Superior temporal gyrus (tissue), 1 donor: ENCODE data around the gene TTC33.
"Not testable (repeated sequence)": the region's sequence is repeated elsewhere in the genome, so short reads cannot be mapped to it uniquely, and the experiment has no call there.

Source experiments
- DNase-seq: peaks from one replicate; pipeline ENCODE4 v3.0.0-alpha.2; 2016; ENCODE audit errors: extremely low spot score

The TTC33 gene

DNA sequence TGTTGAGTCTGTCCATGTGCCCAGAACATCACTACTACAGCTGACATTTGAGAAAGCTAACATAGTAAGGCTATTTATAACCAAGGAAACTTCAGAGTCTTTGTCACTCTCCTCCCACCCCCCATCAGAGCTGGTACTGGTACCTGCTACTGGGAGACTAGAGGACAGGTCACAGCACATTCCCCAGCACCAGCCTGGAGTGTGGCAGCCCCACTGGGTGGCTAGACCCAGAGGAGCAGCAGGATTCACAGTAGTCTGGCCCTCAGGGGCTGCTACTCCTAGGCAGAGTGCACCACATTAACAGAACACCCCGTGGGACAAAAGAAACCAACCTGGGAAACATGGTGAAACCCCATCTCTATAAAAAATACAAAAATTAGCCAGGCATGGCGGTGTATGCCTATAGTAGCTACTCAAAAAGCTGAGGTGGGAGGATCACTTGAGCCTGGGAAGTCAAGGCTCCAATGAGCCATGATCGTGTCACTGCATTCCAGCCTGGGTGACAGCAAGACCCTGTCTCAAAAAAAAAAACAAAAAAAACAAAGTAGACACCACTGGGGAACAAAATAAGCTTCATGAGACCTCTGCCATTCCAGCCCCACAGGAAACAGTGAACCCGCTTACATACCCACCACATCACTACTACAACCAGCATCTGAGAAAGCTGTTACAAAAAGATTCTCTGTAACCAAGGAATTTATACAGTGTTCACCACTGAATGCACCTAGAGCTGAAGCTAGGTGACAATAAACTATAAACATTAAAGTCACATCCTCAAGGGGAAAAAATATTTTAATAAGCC is 102.3 kb downstream of the TTC33 start:
- DNase-seq, result no peak

DNA sequence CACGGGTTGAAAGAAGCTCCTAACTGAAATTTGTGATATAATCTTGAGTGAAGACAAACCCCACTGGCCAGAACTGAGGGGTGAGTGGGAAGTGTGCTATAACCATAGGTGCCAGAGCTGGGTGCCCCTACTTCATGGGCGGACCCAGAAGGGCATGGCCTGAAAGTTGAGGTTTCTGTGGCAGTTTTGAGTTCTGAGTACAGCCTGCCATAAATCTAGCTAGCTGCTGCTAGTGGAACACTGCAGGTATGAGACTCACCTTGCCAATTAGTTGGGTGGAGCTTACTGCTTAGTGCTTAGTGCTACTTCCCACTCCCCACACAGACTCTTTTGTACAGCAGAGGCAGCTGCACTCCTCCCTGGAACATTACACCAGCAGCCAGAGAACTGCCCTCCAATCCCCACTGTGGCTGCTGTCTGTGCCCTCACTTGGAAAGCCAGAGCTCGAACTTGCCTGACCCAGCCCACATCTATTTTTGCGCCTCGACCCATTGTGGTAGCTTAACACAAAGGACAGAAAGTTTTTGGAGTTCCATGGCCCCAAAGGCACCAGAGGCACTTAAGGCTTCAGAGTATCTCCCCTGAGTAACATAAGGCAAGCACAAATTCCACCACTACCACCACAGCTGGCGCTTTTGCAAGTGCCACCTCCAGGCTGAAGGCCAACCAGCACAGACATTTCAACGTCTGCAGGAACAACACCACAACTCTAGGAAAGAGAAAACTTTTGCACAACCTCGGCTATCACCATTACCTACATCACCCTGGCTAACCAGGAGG is 103.1 kb downstream of the TTC33 start:
- no peak for DNase-seq

DNA sequence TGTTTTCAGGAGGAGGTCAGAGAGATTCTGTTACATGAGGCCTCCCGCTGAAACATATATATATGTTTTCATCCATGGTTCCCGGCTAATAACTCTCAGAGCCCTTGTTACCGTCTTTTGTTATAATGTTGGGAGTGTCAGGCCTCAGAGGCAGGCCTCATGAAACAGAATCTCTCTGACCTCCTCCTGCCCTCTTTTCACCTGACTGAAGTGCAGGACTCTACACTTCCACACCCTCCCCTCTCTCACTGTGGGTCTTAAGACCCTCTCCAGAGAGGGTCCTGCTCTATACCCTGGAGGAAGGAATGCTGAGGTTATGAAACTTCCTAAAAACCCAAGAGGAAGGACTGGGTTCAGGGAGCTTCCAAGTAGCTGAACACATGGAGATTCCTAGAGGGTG is 104.6 kb downstream of the TTC33 start:
- DNase-seq, result no peak

DNA sequence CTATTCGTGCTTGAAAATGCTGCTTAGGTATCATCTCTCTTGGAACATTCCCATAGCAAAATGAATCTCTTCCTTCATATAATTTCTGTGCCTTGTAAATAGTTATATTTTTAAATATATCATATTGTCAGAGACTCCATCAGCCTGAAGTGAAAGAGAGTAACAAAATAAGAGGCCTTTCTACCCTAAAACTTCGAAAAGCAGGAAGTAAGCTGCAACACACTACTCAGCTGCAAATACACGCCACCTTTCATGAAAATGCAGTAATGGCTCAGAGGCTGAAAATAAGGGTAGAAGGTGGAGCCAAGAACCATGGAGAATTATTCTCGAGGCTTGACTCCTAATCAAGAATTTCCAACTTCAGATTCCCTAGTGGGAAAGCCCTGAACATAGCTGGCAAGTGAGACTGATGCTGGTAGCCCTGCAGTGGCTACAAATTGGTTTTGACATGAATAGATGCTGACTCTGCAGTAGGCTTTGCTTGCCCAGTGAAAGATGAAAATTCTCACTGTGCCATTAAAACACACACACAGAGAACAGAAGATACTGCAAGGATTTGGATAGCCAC is 106.2 kb downstream of the TTC33 start:
- DNase-seq, result no peak

DNA sequence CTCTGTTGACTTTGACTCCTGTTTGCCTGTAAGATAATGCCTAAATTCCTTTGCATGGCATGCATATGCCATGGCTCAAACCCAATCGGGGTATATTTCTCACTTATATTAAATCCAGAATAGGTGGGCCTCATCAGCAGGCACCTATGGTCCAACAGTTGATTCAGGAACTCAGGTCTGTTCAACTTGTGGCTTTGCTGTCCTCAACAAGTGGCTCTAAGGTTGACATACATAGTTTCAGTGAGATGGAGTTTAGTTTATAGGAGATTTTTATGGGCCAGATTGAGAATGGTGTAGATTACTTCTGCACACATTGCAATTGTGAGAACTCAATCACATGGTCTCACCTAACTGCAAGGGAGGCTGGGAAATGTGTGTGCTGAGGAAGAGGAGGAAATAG is 107.6 kb downstream of the TTC33 start:
- DNase-seq, result no peak

DNA sequence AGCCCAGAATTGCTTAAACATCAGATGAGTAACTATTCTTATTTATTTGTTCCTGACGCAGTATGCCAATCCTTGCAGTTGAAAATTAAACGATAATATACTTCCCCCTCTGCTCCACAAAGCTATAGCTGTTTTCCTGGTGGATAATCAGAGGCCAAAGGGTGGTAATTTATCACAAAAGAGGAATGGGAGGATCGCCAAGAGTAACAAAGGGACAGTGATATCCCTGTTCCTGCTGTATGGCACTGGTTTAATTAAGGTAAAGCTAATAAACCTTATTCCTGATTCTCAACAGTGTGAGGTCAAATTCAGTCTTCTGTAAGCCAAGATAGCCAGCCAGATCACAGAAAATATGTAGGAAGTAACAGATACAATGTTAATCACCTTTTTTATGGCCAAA is 109.5 kb downstream of the TTC33 start:
- DNase-seq, result no peak

DNA sequence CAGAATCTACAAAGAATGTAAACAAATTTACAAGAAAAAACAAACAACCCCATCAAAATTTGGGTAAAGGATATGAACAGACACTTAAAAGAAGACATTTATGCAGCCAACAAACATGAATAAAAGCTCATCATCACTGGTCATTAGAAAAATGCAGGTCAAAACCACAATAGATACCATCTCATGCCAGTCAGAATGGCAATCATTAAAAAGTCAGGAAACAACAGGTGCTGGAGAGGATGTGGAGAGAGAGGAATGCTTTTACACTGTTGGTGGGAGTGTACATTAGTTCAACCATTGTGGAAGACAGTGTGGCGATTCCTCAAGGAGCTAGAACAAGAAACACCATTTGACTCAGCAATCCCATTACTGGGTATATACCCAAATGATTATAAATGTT is 116.2 kb downstream of the TTC33 start:
- DNase-seq, result not testable (repeated sequence)

DNA sequence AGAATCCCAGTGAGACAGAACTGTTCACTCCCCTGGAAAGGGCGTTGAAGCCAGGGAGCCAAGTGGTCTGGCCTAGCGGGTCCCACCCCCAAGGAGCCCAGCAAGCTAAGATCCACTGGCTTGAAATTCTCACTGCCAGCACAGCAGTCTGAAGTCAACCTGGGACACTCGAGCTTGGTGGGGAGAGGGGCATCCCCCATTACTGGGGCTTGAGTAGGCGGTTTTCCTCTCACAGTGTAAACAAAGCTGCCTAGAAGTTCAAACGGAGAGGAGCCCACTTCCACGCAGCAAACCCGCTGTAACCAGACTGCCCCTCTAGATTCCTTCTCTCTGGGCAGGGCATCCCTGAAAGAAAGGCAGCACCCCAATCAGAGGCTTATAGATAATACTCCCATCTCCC is 121.2 kb downstream of the TTC33 start:
- DNase-seq, result no peak

DNA sequence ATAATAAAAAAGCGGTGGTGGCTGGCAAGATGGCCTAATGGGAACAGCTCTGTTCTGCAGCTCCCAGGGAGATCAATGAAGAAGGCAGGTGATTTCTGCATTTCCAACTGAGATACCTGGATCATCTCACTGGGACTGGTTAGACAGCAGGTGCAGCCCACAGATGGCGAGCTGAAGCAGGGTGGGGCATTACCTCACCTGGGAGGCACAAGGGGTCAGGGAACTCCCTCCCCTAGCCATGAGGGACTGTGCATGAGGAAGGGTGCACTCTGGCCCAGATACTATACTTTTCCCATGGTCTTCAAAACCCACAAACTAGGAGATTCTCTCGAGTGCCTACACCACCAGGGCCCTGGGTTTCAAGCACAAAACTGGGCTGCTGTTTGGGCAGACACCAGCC is 121.6 kb downstream of the TTC33 start:
- DNase-seq, result no peak

DNA sequence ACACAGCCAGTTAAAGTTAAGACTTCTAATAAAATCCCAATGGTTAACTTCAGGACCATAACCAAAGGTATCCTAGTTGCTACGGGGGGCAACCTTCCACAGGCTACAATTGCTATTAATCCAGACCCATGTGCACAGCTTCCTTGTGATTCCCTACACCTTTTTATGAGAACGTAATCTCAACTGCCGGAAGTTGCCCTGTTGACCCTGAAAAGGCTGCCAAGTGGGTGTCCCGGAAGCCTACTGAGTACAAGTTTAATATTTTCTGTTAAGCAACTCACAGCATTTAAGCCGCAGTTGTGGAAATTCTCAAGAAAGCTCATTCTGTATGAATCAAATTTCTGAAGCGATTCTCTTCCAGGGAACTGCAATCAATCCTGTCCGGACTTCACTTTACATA is 124.5 kb downstream of the TTC33 start:
- DNase-seq, result no peak

DNA sequence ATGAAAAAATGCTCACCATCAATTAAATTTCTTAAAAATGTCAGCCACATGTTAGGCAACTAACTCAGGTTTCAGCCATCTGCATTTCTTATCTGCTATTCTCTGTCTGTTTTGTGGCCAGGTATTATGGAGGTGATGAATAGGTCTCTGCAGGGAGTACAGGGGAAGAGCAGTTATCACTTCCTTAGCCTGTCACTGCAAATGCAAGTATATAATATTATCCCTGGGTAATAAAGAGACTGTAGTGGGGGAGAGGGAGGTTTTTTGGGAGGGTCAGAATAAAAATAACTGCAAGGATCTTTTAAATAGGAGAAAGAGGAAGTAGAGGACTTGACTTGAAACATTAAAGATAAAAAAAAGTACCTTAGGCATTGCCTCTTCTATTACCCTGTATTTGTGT is 125.6 kb downstream of the TTC33 start:
- no peak for DNase-seq

DNA sequence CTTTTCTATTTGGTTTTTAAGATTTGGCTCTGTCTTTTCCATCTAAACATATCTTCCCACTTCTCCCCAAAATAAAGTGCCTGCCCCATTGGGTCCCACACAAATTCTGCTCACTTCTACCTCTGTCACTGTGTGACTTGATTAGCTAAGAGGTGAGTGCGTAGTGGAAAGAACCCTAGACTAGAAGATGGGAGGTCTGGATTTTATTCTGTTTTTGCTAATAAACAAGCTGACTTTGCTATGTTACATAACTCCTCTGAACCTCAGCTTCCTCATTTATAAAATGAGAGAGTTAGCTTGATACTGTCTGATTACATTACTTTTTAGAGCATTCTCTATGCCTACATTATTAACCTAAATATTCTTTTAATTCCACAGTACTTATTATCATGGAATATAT is 127.4 kb downstream of the TTC33 start:
- no peak for DNase-seq

DNA sequence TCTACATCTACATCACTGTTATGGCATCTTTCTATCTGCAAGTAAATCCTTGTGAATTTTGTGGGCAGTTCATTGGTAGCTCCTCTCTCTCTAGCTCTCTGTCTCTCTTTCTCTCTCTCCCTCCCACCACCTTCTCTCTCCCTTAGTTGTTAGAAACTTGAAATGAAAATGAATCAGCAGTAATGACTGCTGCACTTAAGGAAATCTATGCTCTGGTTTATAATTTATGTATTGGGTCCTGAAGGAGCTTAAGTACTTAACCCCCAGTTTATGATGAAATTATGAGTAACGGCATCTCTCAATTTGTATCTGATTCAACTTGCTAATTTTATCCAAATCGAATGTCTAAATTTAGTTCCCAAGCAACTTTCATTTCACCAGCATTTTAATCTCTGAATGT is 128.1 kb downstream of the TTC33 start:
- DNase-seq, result no peak

DNA sequence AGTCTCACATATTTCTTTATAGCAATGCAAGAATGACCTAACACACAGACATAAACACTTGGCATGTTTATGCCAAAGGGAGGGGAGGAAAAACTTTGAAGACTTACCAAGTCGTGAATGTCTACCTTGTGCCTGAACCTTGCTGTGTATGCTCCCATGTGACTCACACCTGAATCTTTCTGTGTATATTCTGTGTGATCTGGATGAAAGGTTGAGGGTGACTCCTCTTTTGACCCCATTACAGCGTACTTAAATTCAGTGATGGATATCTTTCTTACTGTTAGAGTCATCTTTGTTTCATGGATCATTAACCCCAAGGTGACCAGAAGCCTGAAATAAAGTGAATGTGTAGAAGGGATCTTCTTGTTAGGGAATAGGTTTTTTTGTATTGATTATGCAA is 129.0 kb downstream of the TTC33 start:
- no peak for DNase-seq

DNA sequence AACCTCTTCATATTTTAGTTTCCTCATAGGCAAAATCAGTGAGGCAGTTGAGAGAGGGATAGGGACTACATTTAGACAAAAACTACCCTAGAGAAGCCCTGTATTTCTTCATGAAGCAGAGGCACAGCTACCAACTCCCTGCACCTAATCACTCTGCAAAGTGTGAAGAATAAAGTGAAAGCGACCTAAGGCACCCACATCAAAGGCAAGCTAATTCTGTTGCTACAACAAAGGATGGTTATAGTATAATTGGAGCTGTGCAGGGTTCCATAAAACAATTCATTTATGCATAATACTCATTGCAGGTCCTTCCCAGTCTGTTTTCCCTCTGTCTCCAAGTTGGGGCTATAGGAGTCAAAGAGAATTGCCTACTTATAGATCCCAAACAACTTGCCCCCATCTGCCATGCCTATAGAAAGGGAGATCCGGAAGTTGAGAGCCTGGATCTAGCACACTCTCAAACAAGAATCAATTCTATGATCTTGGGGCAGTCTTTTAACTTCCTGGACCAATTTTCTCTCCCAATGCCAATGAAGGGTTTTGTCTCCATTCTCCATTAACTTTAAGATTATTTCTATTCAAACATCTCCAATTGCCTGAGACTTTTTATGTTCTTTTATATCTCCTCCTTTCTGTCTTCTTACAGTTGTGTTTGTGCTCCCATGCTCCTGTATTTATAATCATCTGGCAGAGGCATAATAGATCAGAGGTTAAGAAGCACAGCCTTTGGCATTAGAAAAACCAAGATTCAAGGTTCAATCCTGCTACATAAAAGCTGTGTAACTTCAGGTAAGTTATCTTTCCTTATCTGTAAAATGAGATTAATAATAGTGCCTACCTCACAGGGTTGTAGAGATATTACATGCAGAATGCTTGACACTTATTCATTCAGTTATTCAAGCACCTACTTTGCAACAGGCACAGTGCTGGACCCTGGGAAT is 132.0 kb downstream of the TTC33 start:
- no peak for DNase-seq

DNA sequence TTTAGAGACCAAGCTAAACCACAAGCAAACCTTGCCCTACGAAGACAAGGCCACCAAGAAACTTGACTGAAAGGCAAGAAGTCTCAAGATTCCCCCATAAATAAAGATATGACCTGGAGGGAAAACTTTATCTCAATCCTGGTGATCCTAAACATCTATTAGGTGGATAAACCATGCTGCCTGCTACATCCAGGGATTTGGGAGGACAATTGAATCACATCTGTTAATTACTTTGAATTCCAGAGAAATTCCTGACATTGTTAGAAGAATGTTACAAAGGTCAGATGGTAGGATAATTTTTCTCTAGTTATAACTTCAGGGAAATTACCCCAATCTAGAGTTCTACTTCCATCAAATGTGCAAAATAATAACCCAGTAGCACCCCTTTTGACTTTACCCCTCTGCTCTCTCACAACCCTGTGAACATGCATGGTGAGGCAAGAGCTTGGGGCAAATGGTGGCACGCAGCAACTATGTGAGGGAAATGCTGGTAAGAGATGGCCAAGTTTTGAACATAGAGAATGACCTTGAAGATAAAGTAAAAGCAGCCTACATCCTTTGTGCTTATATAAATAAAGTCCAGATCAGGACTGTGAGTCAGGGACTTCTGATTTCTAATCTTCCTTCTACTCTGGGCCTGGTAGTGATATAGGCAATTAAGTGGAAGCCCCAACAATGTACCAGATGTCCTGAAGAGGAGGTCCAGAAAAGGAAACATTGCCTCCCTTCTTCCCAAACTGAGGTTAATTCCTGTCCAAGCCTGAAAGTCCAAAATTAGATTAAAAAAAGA is 133.1 kb downstream of the TTC33 start:
- no peak for DNase-seq

DNA sequence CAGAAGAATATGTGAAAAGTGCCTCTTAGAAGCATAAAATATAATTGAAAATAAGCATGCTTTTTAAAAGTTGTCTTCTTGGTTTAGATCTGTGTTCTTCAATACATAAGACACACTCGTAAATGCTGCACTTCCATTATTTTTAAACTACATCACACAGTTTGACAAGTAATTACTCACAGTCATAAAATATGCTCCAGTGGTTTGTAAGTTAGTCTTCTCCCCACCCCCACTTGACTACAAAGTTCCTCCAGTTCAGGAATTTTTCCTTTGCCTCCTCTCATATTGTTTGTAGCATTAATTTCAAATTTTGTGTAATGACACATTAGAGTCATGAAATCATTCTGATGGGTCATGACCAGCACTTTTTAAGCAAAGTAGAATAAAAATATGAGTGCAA is 136.3 kb downstream of the TTC33 start:
- DNase-seq, result no peak

DNA sequence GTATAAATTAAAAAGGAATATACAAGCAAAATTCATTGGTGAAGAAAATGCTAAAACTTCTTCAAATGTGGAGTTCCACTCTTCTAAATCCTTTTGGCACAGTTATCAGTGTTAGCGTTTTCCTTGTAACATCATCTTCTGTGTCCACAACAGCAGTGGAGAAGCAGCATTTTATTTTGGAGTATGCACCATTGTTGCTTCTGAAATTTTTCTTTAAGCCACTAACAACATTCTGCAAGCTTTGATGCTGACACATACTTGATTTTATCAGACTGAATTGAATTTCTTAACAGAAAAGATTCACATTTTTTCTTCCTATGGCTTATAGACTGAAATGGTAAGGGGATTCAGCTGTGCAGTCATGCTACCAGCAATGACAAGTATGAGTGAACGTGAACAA is 136.8 kb downstream of the TTC33 start:
- no peak for DNase-seq

DNA sequence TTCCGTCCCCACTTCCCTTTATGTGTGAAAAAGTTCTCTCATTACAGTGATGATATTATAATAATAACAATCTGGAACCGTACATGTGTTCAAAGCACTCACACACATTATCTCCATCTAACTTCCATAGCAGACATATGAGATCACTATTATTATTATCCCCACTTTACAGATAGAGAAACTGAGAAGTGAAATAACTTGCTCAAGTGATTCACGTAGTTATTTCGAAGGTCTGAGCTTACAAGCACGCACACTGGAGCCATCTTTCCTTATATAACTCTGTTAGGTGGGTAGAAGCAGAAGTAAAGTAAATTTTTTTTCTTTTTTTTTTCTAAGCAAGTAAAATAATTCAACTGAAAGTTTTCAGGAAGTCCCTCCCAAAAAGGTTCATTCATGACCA is 139.0 kb downstream of the TTC33 start:
- DNase-seq, result no peak

DNA sequence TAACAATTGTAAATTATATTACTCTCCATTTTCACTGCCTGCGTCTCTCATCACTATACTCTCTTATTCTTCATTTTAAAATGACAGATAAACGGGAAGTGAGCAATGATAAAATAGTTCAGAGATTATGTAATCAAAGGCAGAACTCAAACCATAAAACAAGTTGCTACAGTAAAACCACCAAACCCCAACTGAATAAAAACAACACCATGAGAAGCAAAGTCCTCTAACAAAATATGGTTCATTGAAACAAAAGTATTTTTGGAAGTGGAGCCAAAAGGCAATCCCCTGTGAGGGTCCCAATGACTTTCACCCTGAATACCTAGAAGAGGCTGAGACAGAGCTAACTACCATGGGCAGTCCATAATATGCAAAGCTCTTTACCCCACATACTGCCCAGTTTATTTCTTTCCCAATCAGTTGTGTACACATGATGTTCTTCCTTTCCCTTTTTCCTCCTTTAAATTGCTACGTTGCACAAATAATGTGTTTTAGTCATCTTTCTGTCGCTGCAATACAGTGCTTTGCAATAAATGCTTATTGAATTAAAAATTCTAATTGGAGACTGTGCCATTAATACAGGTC is 140.1 kb downstream of the TTC33 start:
- no peak for DNase-seq
